DMS153 (cell line): ENCODE results near the gene GBX1.

Experiments used
- DNase-seq: peaks from one replicate; lab custom pipeline; 2025; lab: John Stamatoyannopoulos, UW

GBX1 gene

DNA sequence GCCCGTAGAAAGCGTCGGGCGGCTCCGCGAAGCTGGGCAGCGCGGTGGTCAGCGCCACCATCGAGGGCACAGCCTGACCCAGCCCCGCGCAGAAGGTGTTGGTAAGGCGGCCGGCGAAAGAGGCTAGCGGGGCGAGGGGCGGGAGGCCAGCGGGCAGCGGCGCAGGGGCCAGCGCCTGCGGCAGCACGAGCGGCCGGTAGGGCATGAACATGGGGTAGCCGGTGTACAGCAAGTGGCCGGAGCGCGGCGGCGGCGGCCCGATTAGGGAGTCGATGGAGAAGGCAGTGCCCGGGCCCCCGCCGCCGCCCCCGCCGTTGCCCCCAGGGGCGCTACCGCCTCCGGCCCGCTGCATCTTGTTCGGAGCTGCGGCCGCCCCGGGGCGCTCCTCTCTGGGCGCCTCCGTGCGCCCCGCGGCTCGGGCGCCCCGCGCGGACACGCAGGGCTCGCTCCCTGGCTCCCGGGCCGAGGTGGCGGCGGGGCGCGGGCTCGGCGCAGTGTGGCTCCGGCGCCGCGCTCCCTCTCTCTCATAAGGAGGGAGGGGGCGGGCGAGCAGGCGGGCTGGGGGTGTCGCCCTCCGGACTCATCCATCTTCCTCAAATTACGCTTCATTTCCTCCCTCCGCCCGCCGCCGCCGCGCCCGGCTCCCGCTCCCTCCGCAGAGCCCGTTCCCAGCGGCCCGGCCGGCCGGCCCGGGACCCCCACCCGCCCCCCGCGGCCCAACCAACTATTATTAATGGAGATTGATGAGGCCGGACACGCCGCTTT, at the start of gene GBX1:
GBX1 (minus strand) TSS at position 498 of the 765 bp plus-strand sequence; CDS start at position 352, 146 bp downstream.
- DNase-seq, result no peak

DNA sequence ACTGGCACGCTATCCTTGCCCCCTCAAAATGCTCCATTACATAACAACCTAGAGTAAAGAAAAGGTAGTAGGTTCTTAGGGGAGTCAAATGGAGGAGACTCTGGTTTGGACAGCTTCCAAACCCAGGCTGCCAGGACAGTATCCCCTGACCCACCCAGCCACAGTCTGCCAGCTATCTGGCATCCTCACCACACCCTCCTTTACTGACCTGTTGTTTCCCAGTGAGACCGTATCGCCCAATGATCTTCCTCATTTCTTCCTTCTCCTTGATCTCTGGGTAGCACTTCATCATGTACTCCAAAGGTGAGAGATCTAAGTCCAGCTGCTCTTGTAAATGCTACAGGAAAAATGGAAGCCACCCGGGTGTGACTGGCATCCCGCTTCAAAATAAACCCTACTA, 47.9 kb upstream of the GBX1 start:
- no peak for DNase-seq

DNA sequence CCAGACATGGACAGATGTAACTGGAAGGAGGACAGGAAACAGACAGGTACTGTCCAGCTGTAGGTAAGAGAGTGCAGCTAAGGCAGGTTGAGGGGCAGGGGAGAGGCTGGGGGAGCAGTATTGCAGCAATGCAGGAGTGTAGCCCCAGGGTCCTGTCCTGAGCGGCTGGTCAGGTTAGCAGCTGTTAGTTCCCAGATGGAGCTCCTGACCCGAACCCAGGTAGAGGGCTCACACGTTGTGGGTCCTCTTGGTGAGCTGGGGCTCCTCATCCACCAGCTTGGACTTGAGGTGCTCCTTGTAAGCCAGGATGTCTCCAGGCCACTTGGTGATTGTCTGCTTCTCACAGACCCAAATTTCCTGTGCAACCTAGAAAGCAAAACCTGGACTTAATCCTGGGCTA, 46.3 kb upstream of the GBX1 start:
- DNase-seq, result no peak

DNA sequence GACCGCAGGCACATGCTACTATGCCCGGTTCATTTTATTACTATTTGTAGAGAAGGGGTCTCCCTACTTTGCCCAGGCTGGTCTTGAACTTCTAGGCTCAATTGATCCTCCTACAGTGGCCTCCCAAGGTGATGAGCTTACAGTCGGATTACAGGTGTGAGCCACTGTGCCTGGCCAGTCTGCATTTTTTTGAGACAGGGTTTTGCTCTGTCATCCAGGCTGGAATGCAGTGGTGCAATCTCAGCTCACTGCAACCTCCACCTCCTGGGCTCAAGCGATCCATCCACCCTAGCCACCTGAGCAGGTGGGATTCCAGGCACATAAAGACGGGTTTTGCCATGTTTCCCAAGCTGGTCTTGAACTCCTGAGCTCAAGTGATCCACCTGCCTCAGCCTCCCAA, 45.1 kb upstream of the GBX1 start:
- DNase-seq, result no peak

DNA sequence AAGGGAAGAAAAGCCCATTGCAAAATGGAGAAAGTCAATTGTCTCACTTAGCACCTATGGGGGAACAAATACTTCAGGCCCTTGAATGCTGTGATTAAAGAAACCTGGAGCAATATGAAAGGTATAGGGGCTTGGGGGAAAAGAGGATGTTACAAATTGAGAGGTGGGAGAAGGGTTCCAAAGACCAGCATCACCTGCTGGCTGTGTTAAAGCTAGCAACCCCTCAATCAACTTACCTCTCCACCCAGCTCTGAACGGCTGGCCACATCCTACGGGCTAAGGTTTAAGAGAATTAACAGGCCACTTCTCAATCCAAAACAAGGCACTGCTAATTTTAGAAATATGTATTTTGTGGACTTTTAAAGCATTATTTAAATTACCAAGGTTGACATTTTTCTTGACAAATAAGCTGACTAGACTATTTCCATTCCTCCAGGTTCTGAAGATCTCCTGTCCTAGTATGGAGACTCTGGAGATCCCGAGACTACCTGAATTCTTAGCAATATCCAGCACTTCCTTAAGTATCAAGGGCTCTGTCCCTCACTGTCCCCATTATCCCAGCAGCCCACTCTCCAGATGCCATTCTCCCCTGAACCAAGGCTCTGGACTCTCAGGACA, 43.8 kb upstream of the GBX1 start:
- DNase-seq, result no peak

DNA sequence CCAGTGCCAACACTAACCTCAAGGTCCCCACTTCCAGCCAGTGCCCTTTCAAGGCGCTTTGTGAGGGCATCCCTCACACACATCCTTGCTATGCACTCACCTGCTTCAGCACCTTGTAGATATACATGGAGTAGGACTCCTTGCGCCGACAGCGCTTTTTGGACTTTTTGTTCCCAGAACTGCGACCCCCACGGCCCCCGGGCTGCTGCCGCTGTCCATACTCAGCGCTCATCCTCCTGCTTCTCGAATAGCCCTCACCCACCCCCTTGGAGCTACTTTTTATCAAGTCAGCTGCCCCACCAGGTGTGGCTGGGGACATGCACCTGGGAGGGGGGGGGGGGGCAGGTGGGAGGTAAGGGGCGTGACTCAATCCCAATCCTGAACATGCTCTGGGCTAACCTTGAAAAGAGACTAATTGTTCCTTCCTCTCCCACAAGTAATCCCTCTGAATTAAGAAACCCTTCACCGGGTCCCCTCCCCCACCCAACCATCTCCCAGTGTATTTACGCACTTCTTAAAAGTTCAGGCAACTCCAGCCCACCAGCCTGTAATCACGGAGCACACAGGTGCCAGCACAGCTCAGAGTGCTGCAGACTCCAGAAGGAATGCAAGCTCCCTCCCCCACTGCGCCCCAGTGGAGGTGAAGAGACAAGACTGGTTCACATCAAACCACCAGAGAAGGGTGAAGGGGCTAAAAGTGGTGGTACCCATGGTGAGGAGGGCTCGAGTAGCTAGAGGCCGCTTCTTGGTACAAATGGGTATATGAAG, 42.8 kb upstream of the GBX1 start, which contains the start of gene H2BK1:
H2BK1 (minus strand) TSS at position 402 of the 768 bp plus-strand sequence; CDS start at position 232, 170 bp downstream.
- no peak for DNase-seq

DNA sequence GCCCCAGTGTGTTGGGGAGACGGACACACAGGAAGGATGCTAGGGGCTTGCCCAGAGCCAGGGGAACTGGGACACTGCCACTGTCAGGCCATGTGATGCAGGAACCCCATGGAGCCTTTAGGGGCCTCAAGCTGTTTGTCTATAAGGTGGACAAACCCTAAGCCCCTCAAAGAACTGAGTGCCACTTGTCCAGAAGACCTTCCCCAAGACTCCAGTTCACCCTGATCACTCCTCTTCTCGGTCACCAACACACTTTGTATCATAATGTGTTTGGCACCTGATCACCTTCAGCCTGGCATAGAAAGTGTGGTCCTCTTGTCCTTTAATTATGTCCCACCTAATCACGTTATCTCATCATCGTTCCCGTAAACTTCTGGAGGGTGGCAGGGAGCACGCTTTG, 42.1 kb upstream of the GBX1 start:
- no peak for DNase-seq

DNA sequence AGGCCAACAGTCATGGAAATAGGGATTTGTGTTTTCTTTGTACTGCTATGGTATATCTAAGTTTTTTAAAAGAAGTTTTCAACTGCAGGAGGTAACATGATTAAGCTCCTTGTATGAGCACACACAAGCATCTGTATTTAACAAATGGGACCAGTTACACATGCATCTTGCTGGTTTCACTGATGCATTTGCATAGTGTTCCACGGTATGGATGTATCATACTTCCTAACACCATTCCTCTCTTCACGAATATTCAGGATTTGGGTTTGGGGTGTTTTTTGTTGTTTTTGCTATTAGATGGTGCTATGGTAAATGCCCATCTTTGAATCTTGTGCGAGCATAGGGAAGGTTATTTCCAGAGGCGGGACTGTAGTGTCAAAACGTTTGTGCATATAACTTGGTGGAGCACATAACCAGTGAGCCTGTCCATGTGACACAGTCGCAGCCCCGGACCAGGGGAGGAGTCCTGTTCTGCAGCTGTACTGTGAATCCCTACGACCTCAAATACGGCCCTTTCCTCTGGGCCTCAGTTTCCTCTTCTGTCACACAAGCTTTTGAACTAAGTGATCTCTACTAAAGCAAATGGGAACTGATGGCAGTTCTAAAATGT, 40.9 kb upstream of the GBX1 start:
- no peak for DNase-seq

DNA sequence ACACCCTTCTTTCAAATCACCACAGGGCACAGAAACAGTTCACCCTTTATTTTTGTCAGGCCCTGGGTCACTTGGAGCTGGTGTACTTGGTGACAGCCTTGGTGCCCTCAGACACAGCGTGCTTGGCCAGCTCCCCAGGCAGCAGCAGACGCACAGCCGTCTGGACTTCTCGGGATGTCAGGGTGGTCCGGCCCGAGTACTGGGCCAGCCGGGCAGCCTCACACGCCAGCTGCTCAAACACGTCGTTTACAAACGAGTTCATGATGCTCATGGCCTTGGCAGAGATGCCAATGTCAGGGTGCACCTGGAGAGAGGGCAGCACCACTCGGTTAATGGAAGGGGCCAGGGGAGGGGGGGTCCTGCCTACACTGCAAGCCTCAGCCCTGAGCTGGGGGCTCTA, 40.3 kb upstream of the GBX1 start:
- no peak for DNase-seq

DNA sequence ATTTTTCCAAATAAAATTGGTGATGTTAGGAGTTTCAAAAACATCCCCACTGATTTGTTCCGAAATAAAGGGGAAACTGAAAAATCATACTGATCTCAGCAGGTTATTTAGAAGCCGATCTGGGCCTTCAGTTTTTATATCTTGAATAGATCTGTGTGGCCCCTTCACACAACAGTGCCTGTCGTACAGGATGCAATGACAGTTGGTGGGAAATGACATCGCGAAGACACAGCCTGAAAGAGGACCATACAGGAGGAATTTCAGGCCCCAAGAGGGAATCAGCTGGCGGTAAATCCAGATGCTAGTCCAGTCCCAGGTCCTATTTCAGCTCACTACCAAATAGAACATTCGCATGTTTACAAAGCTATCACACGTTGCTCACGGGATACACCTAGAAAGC, 39.8 kb upstream of the GBX1 start:
- no peak for DNase-seq

DNA sequence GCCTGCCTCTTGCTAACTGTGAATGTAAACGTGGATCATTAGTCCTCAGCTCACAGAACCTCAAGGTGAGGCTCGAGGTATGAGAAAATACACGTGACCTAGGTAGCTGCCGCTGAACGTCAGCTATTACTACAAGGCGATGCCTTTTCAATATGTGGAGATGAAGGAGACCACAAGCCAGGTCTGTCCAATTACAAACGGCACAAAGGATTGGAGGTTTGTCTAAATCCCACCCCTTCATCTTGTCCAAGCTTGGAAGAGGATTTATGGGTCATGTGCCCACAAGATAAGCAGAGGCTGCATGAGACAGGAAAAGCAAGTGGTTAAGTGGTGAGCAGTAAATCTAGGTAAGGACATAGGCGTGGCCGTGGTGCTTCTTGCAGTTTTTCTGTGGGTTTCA, 39.4 kb upstream of the GBX1 start:
- no peak for DNase-seq

DNA sequence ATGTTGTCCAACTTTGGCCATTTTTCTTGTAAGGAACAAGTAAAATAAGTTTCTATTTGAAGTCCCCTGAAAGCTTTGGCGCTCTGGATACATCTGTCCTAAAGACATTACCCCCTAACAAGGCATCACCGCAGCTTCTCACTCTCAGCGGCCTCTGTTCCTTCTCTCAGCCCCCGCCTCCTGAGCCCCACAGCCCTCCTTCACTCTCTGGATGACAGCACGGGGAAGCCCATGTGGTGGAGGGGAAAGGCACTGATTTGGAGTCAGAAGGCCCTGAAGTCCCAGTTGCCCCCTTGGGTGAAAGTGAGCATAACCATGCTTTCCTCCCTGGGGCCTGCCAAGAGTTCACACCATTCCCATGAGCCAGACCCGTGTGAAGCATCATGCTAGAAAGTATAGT, 38.2 kb upstream of the GBX1 start:
- no peak for DNase-seq

DNA sequence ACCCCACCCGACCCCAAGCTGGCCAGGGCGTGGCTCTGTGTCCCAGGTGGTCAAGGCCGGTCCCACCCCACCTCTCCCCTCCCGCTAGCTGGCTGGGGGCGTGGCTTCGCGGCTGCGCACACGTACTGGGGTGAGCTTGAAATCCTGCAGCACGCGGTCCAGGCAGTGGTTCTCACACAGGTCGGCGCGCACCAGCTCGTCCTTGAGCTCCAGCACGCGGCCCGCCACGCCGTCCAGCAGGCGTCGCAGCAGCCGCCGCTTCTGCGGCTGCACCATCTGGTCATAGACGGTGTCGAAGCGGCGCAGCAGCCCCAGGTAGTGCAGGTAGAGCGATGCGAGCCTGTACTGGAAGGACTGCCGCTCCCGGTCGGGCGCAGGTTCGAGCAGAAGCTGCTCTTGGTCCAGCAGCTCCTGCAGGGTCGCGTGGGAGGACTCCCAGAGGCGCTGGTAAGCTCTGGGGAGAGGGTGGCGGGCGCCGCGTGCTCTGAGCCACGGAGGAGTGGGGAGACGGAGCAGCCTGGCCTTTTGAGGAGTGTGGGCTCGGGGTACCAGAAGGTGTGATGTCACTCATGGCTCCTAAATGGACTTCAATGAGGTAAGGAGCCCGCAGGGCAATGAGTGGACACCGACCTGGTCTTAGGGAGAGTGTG, 37.0 kb upstream of the GBX1 start:
- no peak for DNase-seq

DNA sequence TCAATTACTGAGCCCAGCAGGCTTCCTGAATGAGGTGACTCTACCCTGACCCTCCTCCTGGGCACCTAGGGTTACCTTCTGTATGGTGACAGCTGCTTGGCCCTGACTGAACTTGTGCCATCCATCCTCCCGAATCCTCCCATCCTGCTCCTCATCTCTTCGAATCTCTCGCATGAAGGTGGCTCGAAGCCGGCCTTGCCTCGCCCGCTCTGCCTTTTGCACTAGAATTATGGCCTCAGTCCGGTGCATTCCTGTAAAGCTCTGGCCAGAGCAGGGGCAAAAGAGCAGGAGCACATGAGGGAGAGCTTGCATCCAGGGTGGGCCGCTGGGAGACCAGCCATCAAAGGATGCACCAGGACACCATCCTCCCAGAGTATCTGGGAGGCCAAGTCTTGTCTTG, 35.3 kb upstream of the GBX1 start:
- DNase-seq, result no peak

DNA sequence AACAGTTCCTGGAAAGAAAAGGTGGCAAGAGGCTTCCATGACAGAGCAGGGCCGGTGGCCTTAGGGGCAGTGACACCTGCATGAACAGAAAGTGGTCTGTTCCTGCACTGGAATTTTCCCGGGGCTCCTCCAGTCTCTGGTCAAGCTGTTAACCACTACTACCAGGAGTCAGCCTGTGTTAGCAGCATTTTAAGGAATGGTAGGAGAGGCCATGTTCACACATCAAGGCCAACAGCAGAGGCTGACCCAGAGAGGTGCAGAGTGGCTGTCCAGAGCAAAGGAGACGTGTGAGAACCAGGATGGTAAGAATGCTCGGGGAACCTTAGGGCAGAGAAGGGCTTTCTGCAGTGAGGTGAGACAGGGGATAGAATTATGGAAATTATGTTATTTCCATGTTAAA, 34.3 kb upstream of the GBX1 start:
- no peak for DNase-seq

DNA sequence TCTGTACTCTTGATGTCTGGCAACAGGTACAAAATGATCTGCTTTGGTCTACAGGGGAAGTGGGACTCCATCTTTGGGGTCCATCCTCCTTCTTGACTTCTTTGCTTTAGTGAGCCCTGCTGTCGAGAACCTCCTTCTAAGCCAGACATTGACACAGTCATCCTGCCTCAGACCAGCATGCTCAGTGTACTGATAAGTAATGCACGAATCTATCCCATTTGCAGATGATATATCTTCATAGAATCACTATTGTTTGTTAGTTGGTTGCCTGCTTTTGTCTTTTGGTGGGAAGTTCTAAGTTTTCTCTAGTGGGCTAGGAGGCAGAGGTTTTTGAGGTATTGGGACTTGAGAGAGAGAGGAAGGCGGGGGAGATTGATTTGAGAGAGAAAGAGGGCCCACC, 33.9 kb upstream of the GBX1 start:
- no peak for DNase-seq

DNA sequence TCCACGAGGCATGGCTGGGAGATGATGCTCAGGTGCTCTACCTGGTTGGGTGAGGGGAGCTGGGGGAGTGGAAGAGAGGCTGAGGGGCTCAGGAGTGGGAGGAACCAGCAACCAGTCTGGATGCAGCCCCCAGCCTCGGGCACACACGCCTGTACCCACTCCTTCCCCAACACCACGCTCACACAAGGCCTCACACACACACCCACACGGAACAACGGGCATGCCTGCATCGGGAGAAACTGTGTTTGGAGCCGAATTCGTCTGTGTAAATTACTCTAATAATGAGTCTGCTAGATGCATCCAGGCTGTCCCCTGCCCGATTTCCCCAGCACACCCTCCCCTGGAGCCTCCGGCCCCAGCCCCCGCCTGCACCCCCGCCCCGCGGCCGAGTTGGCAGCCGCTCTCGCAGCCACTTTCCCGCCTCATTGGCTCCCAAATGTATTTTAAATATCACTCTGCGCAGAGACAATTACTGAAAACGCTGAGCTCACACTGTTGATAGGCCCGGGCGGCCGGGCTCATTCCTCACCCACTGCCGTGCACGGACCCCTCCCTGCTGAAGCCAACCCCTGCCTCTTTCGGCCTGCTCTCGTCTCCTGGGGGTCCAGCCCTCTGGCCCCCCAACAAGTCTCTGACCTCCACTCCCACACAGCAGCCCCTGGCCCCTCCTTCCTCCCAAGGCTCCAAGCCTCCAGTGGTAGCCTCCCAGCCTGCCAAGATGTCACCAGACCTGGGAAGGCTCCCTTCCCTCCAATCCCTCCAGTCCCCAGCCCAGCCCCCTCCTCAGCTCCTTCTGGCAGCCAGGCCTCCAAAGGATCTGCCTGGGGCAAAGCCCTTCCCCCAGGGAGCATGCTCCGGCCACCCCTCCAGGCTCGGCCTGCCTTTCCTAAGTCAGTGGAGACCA, 31.7 kb upstream of the GBX1 start:
- no peak for DNase-seq

DNA sequence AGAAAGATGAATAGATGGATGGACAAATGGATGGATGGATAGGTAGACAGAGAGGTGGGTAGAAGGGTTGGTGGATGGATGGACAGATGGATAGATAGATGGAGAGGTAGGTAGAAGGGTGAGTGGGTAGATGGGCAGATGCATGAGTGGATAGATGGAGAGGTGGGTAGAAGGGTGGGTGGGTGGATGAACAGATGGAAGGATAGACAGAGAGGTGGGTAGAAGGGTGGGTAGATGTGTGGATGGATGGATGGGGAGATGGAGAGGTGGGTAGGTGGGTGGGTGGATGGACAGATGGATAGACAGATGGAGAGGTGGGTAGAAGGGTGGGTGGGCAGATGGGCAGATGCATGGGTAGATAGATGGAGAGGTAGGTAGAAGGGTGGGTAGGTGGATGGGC, 30.4 kb upstream of the GBX1 start:
- DNase-seq, result no peak

DNA sequence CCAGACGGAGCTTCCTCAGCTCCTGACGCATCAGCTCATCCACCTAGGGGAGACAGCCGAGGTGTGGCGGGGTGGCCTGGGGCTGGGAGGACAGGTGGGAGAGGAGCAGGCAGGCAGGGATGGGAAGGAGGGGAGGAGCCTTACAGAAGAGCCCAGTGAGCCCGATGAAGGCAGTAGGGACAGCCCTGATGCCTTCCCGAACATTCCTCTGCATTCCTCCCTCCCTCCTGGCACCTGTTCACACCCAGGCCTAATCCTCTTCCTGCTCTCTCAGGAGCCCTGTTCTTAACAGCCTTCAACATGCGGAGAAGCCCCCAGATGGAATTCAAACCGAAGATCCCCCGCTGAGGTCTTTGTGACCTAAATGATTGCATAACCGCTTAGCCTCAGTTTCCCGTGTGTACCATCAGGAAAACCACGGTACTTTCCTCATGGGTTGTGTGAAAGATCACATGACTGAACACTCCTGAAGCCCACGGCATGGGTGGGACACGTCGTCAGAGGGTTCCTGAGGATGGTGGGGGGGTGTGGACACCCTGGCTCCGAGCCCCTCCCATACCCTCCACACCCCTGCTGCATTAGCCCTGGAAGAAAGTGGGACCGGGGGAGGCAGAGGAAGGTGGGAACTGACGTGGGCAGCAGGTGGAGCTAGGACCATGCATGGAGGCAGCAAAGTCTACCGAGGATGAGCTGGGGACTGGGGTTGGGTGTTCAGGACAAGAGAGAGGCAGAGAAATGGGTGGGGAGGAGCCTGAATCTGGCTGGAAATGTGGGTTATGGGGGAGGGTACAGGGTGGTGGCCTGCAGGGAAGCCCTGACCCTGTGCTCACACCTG, 28.3 kb upstream of the GBX1 start:
- DNase-seq, result no peak

DNA sequence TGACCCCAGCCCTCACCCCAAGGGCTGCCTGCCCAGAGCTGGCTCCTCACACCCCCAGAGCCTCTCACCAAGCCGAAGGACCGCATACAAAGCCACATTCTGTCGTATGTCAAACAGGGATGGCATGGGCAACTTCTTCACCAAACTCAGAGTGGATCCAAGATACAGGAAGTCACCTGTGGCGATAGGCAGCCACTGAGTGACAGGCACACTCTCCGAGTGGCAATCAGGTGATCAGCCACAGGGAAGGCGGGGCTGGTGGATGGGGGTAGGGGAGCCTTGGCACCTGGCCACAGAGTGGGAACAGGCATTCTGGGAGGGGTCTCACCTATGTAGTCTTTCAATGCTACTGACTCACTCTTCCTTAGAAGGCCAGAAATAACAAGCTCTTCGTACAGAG, 26.7 kb upstream of the GBX1 start:
- no peak for DNase-seq
